Measurements from ENCODE around the gene EGLN2. TPM values are rescaled to one million over a fixed set of nuclear protein-coding genes. Genes with fewer than 3 reads are reported as not detected.
A peak's percentile ranks its signal among the peaks of the same experiment; 100 is the strongest.

The EGLN2 gene
- polyA plus RNA-seq, 3 donors, result 72.6 to 85.6 (median 84.7) TPM

DNA sequence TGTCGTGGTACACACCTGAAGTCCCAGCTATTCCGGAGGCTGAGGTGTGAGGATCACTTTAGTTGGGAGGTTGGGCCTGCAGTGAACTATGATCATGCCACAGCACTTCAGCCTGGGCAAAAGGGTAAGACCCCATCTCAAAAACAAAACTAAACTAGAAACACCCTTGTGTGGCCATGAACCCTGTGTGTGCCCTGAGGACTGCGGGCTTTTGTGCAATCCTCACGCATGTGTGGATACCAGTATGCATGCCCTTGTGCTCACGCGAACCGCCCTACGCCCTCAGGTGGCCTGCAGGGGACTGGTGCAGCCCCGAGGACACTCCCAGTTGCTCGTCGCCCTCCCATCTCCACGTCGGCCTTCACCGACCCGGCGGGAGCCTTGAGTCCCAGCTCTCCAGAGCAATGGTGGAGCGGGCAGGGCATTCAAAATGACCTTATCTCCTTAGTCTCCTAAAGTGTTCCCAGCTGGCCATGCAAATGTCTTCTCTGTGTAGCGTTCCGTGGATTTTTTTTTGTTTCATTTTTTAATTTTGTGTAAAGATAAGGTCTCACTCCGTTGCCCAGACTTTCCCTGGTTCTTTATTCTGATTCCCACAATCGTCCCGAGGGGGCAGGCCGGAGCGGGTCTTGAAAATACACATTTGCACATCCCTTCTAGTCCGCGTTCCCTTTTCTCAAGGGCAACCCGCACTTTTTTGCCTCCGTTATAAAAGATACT is 868 bp upstream of the EGLN2 start:
- DNase-seq, result no peak

DNA sequence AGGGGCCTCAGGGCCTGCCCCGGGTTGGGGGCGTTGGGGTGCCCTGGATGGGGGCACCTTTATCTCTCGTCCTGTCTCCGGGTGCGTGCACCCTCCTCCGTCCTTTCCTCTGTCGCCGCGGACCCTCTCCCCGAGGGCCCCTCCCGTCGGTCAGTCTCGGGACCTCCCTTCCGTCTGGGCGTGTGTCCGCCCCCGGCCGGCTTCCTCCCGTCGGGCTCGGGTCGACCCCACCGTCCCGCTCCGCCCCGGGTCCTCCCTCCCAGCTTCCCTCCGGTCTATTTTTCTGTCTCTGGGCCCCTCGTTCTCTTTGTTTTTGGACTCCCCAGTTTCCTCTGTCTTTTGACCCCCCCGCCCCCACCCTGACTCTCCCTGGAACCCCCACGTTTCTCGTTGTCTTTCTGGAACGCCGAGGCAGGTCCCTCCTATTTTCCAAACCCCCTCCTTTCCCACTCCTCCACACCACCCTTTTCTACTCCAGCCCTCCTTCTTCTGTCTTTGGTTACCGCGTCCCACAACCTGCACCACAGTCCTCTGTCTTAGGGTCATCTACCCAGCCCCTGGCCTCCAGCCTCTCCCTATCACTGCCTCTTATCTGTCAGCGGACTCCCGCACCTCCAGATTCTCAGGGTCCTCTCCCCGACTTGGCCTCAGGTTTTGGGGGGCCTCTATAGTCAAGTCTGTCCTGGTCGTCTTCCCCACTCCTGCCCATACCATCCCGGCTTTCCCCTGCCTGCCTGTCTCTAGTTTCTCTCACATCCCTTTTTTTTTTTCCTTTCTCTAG is 757 bp downstream of the EGLN2 start:
- no peak for DNase-seq

DNA sequence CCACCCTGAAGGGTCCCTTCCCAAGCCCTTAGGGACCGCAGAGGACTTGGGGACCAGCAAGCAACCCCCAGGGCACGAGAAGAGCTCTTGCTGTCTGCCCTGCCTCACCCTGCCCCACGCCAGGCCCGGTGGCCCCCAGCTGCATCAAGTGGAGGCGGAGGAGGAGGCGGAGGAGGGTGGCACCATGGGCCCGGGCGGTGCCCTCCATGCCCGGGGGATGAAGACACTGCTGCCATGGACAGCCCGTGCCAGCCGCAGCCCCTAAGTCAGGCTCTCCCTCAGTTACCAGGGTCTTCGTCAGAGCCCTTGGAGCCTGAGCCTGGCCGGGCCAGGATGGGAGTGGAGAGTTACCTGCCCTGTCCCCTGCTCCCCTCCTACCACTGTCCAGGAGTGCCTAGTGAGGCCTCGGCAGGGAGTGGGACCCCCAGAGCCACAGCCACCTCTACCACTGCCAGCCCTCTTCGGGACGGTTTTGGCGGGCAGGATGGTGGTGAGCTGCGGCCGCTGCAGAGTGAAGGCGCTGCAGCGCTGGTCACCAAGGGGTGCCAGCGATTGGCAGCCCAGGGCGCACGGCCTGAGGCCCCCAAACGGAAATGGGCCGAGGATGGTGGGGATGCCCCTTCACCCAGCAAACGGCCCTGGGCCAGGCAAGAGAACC is 1.5 kb downstream of the EGLN2 start:
- DNase-seq, result no peak

DNA sequence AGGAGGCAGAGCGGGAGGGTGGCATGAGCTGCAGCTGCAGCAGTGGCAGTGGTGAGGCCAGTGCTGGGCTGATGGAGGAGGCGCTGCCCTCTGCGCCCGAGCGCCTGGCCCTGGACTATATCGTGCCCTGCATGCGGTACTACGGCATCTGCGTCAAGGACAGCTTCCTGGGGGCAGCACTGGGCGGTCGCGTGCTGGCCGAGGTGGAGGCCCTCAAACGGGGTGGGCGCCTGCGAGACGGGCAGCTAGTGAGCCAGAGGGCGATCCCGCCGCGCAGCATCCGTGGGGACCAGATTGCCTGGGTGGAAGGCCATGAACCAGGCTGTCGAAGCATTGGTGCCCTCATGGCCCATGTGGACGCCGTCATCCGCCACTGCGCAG is 2.0 kb downstream of the EGLN2 start:
- no peak for DNase-seq

DNA sequence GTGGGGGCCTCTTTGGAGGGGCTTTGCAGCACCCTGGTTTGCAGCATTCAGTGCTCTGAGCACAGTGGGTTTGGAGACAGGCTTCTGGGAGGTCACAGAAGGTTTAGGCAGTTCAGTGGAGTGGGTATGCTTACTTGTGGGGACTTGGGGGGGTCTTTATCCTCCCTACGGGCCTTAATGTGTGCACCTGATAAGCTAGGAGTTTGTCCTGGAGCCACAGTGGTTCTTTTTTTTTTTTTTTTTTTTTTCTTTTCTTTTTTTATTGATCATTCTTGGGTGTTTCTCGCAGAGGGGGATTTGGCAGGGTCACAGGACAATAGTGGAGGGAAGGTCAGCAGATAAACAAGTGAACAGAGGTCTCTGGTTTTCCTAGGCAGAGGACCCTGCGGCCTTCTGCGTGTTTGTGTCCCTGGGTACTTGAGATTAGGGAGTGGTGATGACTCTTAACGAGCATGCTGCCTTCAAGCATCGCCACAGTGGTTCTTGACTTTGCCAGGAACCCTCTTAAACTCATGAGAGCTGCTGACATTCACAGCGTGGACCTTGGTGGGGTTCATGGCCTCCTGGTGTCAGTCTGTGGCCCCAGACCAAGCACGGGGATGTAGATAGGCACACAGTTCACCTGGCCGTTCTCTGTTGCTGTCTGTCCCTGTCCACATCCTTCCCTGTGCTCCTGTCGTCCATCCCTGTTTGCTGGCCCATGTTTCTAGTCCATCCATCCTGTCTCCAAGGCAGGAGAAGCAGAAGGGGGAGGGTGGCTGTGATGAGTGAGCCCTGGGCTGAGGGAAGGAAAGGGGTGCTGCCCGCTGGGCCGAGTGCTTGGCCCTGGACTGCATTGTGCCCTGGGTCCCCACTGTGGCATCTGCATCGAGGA is 2.7 kb downstream of the EGLN2 start:
- DNase-seq, result no peak

DNA sequence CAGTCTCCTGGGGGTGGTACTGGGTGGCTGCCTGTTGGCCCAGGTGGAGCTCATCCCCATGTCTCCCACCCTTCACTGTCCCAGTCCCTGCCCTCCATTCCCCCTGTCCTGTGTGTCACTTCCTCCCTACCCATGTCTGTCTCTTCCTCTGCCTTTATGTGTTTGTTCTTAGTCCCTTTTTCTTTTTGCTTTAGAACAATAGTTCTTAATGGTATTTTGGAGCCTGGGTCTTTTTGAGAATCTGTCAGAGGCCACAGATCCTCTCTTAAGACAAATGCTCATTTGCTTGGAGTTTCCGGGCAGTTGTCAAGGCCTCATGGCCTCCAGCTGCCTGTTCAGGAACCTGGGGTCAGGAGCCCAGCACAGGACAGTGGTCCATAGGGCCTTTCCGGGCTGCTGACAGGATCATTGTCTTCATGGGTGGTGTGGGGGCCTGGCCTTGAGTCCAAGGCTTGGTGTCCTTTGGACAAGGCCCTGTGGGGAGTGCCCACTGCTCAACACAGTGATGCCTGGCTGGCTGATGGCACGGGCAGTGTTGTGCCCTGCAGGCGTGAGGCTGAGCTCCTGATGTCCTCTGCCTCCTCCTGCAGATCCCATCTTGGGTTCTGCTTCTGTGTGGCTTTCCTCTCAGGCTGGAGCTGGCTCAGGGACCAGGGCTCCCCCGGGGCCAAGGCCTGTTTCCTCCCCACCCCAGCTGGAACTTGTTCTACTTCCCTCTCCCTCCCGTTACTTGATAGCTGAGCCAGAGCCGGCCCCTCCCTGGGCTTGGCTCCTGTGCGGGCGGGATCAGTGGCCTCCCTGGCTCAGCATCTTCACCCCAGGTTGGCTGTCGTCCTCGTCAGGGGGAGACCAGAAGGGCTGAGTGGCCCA is 3.5 kb downstream of the EGLN2 start:
- DNase-seq, result no peak

DNA sequence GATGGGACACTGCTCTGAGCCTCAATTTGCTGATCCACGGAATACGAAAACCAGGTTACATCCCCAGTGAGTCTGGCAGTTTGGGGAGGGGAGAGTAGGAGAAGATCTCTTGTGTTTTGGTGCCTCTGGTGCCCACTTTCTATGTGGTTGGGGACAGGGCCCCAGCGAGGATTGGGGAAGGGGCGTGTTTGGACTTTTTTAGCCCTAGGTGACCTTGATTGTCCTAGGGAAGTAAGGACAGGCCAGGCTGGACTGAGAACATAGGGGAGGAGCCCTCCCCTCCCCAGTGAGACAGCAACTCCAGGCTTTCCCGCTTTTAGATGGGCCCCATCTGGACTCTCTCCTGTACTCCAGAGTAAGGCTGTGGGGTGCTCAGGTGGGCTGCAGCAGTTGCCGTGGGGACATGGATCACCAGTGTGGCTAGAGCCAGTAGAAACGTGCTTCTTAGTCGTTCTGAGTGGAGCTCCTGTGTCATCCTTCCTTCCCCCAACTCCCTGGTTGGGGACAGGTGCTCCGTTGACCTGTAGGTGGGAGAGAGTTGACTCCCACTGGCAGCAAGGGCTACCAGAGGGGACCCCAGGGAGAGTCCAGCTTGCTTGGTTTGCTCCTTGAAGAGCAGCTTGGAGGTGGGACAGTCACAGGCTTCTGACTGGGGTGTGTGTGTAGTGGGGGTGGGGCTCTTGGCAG is 4.3 kb downstream of the EGLN2 start:
- no peak for DNase-seq

DNA sequence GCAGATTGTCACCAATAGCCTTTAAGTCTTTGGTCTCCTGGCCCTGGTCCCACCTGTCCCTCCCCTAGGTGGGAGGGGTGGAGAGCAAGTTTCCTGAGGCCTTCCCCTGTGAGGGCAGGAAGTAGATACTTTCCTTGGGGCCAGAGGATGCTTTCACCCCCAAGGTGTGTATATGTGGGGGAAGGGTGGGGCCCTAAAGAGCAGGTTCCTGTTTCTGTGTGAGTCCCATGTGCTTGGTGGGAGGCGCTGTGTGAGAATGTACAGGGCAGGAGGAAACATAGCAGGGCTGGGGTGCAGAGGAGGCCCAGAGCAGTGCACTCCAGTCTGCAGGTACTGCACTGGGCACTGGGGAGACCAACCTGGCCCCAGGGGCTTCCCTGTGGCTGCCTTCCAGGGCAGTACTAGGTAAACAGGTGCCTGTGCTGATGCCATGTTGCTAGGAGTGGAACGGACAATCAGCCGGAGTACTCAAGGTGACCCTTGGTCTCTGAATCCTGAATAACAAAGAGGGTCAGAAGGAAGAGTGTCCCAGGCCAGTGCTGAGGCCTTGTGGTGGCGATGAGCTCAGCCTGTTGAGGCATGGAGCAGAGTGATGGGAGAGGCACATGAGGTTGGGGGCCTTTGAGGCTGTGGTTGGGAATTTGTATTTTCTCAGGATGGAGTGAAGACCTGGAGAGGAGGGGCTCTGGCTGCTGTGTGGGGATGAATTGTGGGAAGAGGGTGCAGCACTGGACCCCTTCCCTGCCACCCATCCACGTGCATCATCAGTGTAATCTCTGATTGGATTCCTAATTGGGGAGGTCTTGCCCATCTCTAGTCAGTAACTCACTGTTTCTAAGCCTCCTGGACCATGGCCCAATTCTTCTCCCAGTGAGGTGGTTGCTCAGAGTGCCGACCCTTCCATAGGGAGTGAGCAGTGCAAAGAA is 5.1 kb downstream of the EGLN2 start:
- no peak for DNase-seq

DNA sequence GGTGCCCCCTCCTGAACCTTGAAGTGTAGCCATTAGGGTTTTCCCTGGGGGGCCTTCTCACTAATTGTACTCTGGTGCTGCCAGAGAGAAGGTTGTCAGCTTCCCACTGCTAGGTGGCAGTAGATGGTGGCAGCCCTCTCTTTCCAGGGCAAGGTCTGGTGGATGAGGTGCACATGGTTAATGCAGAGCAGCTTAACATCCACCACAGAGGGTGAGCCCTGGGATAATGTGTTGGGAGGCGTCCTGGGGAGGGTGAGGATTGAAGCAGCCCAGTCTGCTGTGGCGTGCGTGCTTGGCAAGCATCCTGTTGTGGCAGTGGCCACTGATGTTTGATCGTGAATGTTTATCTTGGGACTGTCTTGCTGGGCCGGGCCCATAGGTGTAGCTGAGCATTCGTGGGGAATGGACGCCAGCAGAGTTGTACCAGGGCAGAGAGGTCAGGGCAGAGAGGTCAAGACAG is 5.8 kb downstream of the EGLN2 start:
- no peak for DNase-seq

DNA sequence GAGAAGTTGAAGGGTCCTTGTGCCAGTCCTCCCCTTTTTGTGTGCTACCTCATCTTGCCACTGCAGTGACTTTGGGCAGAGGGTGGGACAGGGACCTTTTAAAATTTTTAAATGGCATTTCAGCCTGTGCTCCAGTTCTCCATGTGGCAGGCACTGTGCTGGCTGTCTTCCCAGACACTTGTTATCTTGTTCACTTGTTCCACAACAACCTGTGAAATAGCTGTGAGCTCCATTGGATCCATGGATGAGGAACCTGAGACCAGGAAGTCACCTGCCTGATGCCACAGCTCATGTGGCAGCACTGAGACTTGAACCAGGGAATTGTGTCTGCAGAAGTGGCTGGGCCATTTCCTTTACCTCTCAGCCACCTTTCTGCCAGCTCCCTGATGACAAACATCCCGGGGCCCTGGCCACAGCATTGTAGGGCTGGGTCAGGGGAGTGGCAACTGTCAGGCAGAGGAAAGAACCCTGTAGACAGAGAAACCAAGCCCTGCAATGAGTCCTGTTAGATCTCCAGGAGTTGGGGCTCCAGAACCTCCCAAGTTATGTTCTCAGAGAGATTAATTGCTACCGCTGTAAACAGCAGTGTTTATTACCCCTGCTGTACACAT is 6.4 kb downstream of the EGLN2 start:
- no peak for DNase-seq

DNA sequence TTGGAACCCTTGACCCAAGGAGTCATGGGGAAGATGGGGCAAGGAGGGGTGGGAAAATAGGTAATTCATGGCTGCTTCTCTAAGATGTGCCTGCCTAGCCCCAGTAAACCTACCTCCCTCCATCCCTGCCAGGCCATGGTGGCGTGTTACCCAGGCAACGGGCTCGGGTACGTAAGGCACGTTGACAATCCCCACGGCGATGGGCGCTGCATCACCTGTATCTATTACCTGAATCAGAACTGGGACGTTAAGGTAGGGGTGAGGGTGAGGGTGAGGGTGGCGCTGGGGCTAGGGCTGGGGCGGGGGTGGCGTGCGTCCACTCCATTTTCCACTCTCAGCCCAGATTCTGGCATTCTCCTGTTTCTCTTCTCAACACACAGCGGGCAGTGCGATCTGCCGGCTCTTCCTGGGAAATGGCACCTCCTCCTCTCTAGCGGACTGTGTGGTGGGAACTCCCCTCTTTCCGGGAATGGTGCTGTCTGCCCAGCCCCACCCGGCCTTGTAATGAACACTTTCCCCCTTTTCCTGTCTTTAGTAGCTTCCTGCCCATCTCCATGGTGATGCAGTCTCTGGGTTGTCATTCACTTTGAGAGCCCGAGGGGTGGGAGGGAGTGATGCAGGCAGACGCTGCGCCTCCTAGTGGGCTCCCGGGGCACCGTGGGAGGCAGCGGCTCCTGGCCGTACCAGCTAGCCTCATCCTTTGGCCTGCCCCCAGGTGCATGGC is 7.6 kb downstream of the EGLN2 start:
- DNase-seq, result peak; percentile 96

DNA sequence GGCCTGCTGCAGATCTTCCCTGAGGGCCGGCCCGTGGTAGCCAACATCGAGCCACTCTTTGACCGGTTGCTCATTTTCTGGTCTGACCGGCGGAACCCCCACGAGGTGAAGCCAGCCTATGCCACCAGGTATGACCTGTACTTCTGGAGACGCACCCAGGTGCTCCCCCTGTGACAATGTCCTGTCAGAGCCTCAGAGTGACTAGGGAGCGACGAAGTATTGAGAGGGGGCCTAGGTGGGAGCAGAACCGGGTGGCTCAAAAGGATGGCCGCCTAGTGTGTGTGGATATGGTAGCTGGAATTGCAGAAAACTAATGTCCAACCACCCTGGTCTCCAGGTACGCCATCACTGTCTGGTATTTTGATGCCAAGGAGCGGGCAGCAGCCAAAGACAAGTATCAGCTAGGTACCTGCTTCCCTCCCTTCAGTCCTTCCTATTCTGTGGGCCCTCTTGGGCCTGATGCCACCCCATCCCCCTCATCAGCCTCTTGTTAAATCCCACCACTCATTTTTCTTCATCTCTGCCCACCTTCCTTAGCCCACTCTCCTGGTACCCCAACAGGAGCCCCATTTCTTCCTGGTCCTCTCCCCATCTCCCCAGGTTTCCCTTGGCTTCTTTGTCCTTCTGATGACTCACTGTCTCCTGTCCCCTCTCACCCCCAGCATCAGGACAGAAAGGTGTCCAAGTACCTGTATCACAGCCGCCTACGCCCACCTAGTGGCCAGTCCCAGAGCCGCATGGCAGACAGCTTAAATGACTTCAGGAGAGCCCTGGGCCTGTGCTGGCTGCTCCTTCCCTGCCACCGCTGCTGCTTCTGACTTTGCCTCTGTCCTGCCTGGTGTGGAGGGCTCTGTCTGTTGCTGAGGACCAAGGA is 8.4 kb downstream of the EGLN2 start:
- no peak for DNase-seq

DNA sequence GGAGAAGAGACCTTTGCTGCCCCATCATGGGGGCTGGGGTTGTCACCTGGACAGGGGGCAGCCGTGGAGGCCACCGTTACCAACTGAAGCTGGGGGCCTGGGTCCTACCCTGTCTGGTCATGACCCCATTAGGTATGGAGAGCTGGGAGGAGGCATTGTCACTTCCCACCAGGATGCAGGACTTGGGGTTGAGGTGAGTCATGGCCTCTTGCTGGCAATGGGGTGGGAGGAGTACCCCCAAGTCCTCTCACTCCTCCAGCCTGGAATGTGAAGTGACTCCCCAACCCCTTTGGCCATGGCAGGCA is 9.0 kb downstream of the EGLN2 start:
- DNase-seq, result no peak

DNA sequence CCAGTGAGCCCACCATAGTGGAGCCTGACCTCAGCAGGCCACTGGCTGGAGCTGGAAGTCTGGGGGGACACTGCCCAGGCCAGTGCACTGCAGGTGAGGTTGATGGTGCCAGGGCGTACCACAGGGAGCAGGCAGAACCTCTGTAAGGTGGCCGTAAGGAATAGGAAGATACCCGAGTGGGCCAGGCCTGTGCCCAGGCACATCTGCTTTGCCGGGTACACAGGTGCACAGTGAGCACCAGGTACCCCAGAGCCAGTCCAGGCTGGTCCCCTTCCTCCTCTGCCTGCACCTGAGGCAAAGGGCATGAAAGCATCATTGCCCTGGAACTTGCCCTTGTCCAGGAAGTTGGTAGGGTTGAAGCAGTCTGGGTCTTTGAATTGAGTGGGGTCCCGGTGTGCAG is 9.5 kb downstream of the EGLN2 start:
- no peak for DNase-seq

DNA sequence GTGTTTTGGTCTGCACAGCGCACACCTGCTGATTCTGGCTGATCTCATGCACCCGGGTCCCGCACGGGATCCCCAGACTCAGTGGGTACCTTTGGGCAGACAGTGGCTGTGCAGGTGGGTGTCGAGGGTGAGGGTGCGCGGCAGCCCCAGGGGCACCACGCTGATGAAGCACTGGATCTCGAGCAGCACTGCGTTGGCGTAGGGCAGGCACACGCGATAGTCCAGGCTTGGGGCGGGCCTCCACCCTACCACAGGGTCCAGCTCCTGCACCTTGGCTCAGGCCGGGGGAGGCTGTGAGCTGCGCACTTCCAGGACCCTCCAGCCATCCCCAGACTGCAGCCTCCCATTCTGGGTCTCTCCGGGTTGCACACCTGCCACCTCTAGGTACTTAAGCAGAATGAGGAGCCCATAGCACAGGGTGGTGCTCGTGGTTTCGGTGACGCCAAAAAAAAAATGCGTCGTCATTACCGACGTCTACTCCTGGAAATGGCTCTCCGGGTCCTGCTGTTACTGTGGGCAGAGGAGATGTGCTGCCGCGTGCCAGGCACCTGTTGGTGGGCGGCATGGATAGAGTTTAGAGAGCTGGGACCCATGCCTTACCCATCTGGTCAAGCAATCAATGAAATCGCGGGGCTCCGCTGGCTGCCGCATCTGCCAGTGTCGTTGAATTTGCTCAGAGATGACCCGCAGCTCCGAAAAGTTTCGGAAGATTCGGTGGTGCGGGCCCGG is 10.5 kb downstream of the EGLN2 start:
- no peak for DNase-seq

DNA sequence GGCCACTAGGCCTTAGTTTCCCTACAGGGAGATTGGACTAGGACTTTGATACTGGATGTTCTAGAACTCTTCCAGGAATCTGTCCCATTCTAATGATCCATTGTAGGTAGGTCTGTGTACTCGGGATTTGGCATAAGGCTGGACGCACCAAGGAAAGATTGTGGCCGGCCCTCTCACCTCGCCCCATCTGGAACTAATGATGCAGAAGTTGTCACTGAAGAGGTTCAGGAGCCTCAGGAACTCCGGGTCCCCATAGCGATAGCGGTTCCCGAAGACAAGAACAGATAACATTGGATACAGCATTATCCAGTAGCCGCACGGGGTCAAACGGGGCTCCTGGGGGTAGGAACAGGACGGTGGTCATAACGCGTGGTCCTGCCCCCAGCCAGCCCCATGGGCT is 11.2 kb downstream of the EGLN2 start:
- no peak for DNase-seq

Data from renal pelvis (tissue), 4 donors.